Osteoblast (primary cell): ENCODE data around the gene PRKN. TPM values are rescaled to one million over a fixed set of nuclear protein-coding genes. Genes with fewer than 3 reads are reported as not detected.

Experiments
- DNase-seq: peaks from one replicate; pipeline ENCODE4 v3.0.0; 2011; ENCODE audit warnings: low spot score, mixed read lengths; ENCODE audit not compliant: insufficient read length; ENCODE audit errors: missing footprints
- H2AFZ ChIP-seq: 2 replicates; pipeline ENCODE4 v1.6.0; 2011; ENCODE audit warnings: mild to moderate bottlenecking, low read length
- H3K27ac ChIP-seq: 2 replicates; pipeline ENCODE4 v1.5.1; 2011; ENCODE audit warnings: mild to moderate bottlenecking, low read depth, low read length, moderate library complexity
- H3K27me3 ChIP-seq: 2 replicates; pipeline ENCODE4 v1.6.0; 2012; ENCODE audit warnings: mild to moderate bottlenecking, control low read depth, inconsistent platforms, low read length, moderate library complexity; ENCODE audit not compliant: insufficient read depth
- H3K36me3 ChIP-seq: 2 replicates; pipeline ENCODE4 v1.5.1; 2011; ENCODE audit warnings: mild to moderate bottlenecking, low read length, control low read depth, moderate library complexity; ENCODE audit not compliant: insufficient read depth
- H3K4me1 ChIP-seq: 2 replicates; pipeline ENCODE4 v1.5.1; 2011; ENCODE audit warnings: mild to moderate bottlenecking, low read length, control low read depth, moderate library complexity; ENCODE audit not compliant: insufficient read depth
- H3K4me2 ChIP-seq: 2 replicates; pipeline ENCODE4 v1.6.0; 2011; ENCODE audit warnings: mild to moderate bottlenecking, low read length; ENCODE audit not compliant: insufficient read depth
- H3K4me3 ChIP-seq: fragments of 200-600 bp; sonication (generic); 3 replicates; pipeline ENCODE4 v1.5.1; 2012; ENCODE audit warnings: mild to moderate bottlenecking, low read length, inconsistent platforms; ENCODE audit not compliant: insufficient read depth
- H3K79me2 ChIP-seq: 2 replicates; pipeline ENCODE4 v1.6.0; 2012; ENCODE audit warnings: mild to moderate bottlenecking, low read length, control low read depth, inconsistent platforms; ENCODE audit not compliant: insufficient read depth
- H3K9me3 ChIP-seq: 2 replicates; pipeline ENCODE4 v1.5.1; 2011; ENCODE audit warnings: low read depth, low read length, control low read depth
- H4K20me1 ChIP-seq: 2 replicates; pipeline ENCODE4 v1.6.0; 2012; ENCODE audit warnings: mild to moderate bottlenecking, low read length, control low read depth; ENCODE audit not compliant: insufficient read depth
- total RNA-seq: library from RNA; depleted of rRNA; stranded (reverse); fragments of >200 nt; gene quantifications from 2 replicates; pipeline ENCODE4 v1.2.3, GENCODE V29; 2012
- TF ChIP-seq, protein P1 (sequence below): IDR thresholded peaks from 2 replicates; pipeline ENCODE4 v1.5.1; 2011; ENCODE audit warnings: mild to moderate bottlenecking, low read depth, low read length, moderate library complexity; ENCODE audit errors: extremely low read depth

Gene PRKN
- total RNA-seq, 1 donor = 2.9 TPM

DNA sequence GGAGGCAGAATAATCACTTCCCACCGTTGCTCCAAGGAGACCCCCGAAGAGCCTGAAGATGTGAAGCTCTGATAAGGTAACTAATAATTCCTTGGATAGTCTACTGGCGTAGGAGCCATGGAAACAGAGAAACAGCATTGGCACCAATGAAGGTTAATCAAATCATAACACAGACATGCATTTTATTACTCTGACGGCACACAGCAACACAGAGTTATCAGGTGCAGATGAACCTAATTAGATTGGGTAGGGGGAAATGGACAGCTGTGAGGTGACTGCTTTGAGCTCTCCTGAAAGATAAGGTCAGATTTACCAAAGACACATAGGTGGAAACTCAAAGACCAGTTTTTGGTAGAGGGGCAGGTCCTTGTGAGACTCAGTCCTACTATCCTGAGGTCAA is 909.7 kb downstream of the PRKN start:
- Histone ChIP-seq H3K27ac (no peak overlapping the region), H3K4me3 (no peak overlapping the region), H2AFZ (no peak overlapping the region), H3K27me3 (no peaks in the 10 kb centered on the region), H3K4me2 (no peak overlapping the region), H3K9me3 (no peaks in the 10 kb centered on the region), H4K20me1 (no peaks in the 10 kb centered on the region), H3K4me1 (no peaks in the 10 kb centered on the region), H3K79me2 (no peaks in the 10 kb centered on the region), H3K36me3 (no peaks in the 10 kb centered on the region)
- DNase-seq = no peak
- TF ChIP-seq, protein P1, sequence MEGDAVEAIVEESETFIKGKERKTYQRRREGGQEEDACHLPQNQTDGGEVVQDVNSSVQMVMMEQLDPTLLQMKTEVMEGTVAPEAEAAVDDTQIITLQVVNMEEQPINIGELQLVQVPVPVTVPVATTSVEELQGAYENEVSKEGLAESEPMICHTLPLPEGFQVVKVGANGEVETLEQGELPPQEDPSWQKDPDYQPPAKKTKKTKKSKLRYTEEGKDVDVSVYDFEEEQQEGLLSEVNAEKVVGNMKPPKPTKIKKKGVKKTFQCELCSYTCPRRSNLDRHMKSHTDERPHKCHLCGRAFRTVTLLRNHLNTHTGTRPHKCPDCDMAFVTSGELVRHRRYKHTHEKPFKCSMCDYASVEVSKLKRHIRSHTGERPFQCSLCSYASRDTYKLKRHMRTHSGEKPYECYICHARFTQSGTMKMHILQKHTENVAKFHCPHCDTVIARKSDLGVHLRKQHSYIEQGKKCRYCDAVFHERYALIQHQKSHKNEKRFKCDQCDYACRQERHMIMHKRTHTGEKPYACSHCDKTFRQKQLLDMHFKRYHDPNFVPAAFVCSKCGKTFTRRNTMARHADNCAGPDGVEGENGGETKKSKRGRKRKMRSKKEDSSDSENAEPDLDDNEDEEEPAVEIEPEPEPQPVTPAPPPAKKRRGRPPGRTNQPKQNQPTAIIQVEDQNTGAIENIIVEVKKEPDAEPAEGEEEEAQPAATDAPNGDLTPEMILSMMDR = no peak

DNA sequence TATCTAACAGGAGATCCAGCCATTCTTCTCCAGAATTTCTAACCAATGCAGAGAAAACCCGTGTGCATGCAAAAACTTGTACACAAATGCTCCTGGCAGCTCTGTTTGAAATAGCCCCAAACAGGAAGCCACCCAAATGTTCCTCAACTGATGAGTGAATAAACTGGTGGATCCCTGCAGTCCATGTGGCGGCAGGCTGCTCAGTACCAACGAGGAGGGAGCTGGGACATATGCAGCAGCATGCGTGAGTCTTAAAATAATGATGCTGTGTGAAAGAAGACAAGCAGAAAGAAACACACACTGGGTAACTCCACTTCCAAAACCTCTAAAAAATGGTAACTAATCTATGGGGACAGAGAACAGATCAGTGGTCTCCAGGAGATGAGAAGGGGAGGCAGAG is 911.6 kb downstream of the PRKN start:
- no peaks in the 10 kb centered on the region for H3K36me3 ChIP-seq
- no peaks in the 10 kb centered on the region for H3K27me3 ChIP-seq
- DNase-seq = no peak
- H4K20me1 ChIP-seq = no peaks in the 10 kb centered on the region
- no peak overlapping the region for H3K4me2 ChIP-seq
- TF ChIP-seq, protein P1 = no peak
- H3K4me1 ChIP-seq = no peaks in the 10 kb centered on the region
- no peak overlapping the region for H2AFZ ChIP-seq
- H3K4me3 ChIP-seq = no peak overlapping the region
- H3K27ac ChIP-seq = no peak overlapping the region
- no peaks in the 10 kb centered on the region for H3K79me2 ChIP-seq
- H3K9me3 ChIP-seq = no peaks in the 10 kb centered on the region

DNA sequence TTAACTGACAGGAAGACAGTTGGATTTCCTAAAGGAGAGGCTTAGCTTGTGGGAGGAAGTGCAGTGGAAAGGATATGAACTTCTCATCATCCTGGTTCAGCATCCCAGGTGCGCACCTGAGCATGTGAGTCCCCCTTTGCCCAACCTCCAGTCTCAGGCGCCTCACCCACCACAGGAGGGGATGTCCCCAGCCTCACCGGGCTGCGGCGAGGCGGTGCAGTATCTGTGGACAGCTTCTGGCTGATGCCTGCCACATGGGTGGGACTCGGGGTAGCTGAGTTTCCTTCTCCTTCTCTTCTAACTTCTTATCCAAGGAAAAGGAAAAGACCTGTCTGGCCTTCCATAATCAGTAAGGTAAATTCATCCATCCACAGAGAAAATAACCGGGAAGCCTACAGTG is 914.4 kb downstream of the PRKN start:
- no peaks in the 10 kb centered on the region for H4K20me1 ChIP-seq

DNA sequence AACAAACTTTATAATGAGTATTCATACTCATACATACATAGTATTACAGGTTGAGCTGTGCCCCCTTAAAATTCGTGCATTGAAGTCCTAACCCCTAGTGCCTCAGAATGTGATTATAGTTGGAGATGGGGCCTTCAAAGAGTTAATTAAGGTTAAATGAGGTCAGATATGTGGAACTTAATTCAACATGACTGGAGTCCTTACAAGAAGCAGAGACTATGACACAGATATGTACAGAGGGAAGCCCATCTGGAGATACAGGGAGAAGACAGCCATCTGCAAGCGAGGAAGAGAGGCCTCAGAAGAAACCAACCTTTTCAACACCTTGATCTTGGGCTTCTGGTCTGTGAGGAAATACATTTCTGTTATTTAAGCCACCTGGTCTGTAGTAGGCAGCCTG is 917.6 kb downstream of the PRKN start:
- Histone ChIP-seq H4K20me1 (no peaks in the 10 kb centered on the region), H3K79me2 (no peaks in the 10 kb centered on the region), H3K9me3 (peaks cover 7% of the 10 kb centered on the region), H3K27ac (no peak overlapping the region), H3K4me2 (no peak overlapping the region), H3K36me3 (no peaks in the 10 kb centered on the region), H2AFZ (no peak overlapping the region), H3K27me3 (no peaks in the 10 kb centered on the region), H3K4me1 (no peaks in the 10 kb centered on the region), H3K4me3 (no peak overlapping the region)
- TF ChIP-seq, protein P1 = no peak
- no peak for DNase-seq

More for the DNA sequence above, 914.4 kb downstream of the PRKN start:
- Histone ChIP-seq H3K9me3 (no peaks in the 10 kb centered on the region), H3K4me1 (no peaks in the 10 kb centered on the region), H3K36me3 (no peaks in the 10 kb centered on the region), H2AFZ (no peak overlapping the region), H3K4me3 (no peak overlapping the region), H3K79me2 (no peaks in the 10 kb centered on the region), H3K27me3 (no peaks in the 10 kb centered on the region), H3K27ac (no peak overlapping the region), H3K4me2 (no peak overlapping the region)
- TF ChIP-seq, protein P1 = no peak
- no peak for DNase-seq
